ENCODE data around the gene SMG7. TPM values are rescaled to one million over a fixed set of nuclear protein-coding genes. Genes with fewer than 3 reads are reported as not detected.

SMG7 gene
- total RNA-seq, 1 donor from 2014 or later = 63.3 TPM

DNA sequence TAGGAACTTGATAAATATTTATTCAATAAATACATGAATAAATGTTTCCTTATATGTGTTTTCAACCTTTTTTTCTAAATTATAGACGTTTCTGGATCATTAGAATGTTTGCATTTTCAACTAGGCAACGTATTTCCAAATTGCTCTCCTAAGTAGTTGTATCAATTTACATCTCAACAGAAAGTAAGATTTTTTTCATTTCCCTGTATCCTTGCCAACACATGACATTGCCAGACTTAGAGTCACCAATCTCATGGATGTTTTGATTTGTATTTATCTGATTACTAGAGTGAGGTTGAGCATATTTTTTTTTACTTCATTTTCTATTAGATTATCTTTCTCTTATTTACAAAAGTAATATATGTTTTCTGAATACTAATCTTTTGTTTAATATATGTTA is 22.2 kb upstream of the SMG7 start:
- no peaks in the 10 kb centered on the region for H3K4me1 Mint-ChIP-seq (ENCODE audit: low read depth)
- intact Hi-C loops (cut with micrococcal nuclease) = no loop called here
- no peak overlapping the region for H3K27ac Mint-ChIP-seq
- DNase-seq (ENCODE audit: low spot score) = no peak
- H3K27me3 Mint-ChIP-seq (ENCODE audit: low read depth) = peaks cover 13% of the 10 kb centered on the region
- no peak overlapping the region for H3K4me3 Mint-ChIP-seq (ENCODE audit: low read depth)
- no peaks in the 10 kb centered on the region for H3K9me3 Mint-ChIP-seq
- no peaks in the 10 kb centered on the region for H3K36me3 Mint-ChIP-seq (ENCODE audit: low read depth)

DNA sequence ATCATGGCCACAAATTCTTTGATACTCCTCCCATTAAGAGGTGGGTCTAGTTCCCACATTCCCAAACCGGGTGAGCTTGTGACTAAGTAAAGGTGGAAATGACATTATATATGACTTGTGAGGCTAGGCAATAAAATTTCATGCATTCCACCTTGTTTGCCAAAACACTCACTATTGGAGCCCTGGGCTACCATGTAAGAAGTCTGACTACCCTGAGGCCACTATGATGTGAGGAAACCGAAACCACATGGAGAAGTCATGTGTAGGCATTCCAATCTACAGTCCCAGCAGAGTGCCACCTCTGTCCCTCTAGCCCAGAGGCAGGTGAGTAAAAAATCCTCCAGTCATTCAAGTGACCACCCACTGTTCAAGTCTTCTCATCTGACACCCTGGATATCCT is 17.9 kb upstream of the SMG7 start:
- H3K4me3 Mint-ChIP-seq (ENCODE audit: low read depth) = no peak overlapping the region
- no peaks in the 10 kb centered on the region for H3K9me3 Mint-ChIP-seq
- no peaks in the 10 kb centered on the region for H3K4me1 Mint-ChIP-seq (ENCODE audit: low read depth)
- H3K27ac Mint-ChIP-seq = no peak overlapping the region
- intact Hi-C loops (cut with micrococcal nuclease) = no loop called here
- DNase-seq (ENCODE audit: low spot score) = no peak
- H3K36me3 Mint-ChIP-seq (ENCODE audit: low read depth) = no peaks in the 10 kb centered on the region
- peaks cover 25% of the 10 kb centered on the region for H3K27me3 Mint-ChIP-seq (ENCODE audit: low read depth)

DNA sequence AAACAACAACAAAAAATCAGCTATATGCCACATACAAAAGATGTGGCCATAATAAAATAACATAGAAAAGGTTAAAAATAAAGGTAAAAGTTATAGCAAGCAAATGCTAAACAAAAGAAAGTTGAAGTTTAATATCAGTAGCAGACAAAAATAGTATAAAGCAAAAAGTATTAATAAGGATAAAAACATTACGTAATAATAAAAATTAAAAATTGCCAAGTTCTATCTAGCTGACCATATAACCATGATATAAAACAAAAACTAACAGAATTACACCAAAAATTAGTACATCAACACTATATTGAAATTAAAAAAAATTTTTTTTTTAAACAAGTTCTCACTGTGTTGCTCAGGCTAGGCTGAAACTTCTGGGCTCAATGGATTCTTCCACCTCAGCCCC is 15.5 kb upstream of the SMG7 start:
- Mint-ChIP-seq H3K4me1 (ENCODE audit: low read depth) (no peaks in the 10 kb centered on the region), H3K4me3 (ENCODE audit: low read depth) (no peak overlapping the region), H3K27me3 (ENCODE audit: low read depth) (peaks cover 41% of the 10 kb centered on the region), H3K9me3 (no peaks in the 10 kb centered on the region), H3K27ac (no peak overlapping the region), H3K36me3 (ENCODE audit: low read depth) (no peaks in the 10 kb centered on the region)
- DNase-seq (ENCODE audit: low spot score) = no peak
- intact Hi-C loops (cut with micrococcal nuclease) = no loop called here

DNA sequence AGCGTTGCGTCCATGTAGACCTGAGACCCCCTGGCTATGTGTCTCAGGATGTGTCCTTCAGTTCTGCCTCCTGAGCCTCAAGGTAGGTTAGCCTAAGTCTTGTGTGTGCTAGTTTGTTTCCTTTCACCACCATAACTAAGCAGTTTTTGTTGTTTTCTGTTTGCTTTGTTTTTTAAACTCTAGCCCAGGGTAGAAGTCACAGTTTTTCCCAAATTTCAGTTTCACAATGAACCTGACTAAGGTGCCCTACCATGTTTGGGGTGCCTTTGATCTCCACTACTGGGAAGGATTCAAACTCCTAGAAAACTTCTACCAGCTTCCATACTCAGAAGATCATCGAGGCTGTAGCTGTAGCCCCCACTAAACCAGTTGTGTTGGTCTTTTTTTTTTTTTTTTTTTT is 14.8 kb upstream of the SMG7 start:
- Mint-ChIP-seq H3K4me1 (ENCODE audit: low read depth) (no peaks in the 10 kb centered on the region), H3K4me3 (ENCODE audit: low read depth) (no peak overlapping the region), H3K27me3 (ENCODE audit: low read depth) (peaks cover 43% of the 10 kb centered on the region), H3K36me3 (ENCODE audit: low read depth) (no peaks in the 10 kb centered on the region), H3K9me3 (no peaks in the 10 kb centered on the region), H3K27ac (no peak overlapping the region)
- intact Hi-C loops (cut with micrococcal nuclease) = no loop called here
- no peak for DNase-seq (ENCODE audit: low spot score)

DNA sequence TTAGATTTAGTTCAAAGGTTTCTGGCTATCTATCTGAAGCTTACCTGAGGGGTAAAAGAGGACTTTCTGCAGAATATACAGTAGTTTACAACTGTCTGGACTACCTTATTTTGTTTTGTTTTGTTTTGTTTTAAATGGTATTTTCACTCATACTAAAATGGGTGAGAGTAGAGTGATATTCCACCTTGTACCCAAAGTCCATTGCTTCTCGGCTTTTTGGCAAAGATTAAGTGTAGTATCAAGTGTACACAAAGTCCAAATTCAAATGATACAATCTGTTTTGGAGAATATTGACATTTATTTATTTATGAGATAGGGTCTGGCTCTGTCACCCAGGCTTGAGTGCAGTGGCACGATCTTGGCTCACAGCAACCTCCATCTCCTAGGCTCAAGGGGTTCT is 11.7 kb upstream of the SMG7 start:
- intact Hi-C loops (cut with micrococcal nuclease) = no loop called here
- H3K27me3 Mint-ChIP-seq (ENCODE audit: low read depth) = peaks cover 61% of the 10 kb centered on the region
- no peaks in the 10 kb centered on the region for H3K36me3 Mint-ChIP-seq (ENCODE audit: low read depth)
- no peak for DNase-seq (ENCODE audit: low spot score)
- H3K27ac Mint-ChIP-seq = no peak overlapping the region
- no peak overlapping the region for H3K4me3 Mint-ChIP-seq (ENCODE audit: low read depth)
- H3K4me1 Mint-ChIP-seq (ENCODE audit: low read depth) = no peaks in the 10 kb centered on the region
- H3K9me3 Mint-ChIP-seq = no peaks in the 10 kb centered on the region

DNA sequence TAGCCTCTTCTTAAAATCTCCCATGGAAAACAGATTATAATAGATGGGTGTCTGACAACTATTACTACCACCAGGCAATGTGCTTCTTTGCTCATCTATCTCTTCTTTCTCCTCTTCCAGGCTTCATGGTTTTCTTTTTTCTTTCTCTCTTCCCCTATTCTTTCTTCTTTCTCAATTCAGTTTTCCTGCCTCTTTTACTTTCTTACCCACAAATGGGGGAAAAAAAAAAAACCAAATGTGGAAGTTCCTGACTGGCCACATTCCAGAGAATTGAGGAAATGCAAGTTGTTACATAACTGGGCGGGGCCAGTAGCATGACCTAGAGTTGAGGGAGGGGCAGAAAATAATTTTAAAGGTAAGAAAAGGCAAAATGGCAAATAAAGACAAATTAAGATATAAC is 10.9 kb upstream of the SMG7 start:
- Mint-ChIP-seq H3K4me3 (ENCODE audit: low read depth) (no peak overlapping the region), H3K27ac (no peak overlapping the region)

DNA sequence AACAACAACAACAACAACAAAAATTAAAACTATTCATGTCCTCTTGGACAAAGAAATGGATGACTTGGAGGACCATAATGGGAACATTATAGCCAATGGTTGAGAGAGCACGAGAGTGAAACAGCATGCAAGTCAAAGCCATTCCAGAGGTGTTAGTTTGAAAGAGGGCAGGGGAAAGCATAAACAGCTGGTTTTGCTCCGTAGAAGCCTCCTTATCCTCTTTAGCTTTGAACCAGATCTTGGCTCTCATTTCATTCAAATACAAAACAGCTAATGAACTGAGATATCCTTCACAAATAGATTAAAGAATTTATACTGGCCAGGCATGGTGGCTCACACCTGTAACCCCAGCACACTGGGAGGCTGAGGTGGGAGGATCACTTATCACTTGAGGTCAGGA is 8.7 kb upstream of the SMG7 start:
- Mint-ChIP-seq H3K36me3 (ENCODE audit: low read depth) (no peaks in the 10 kb centered on the region), H3K9me3 (no peaks in the 10 kb centered on the region), H3K27me3 (ENCODE audit: low read depth) (peaks cover 55% of the 10 kb centered on the region), H3K27ac (no peak overlapping the region), H3K4me1 (ENCODE audit: low read depth) (peaks cover 8% of the 10 kb centered on the region), H3K4me3 (ENCODE audit: low read depth) (no peak overlapping the region)
- intact Hi-C loops (cut with micrococcal nuclease) = no loop called here
- no peak for DNase-seq (ENCODE audit: low spot score)

More for the DNA sequence above, 10.9 kb upstream of the SMG7 start:
- no peak for DNase-seq (ENCODE audit: low spot score)
- intact Hi-C loops (cut with micrococcal nuclease) = no loop called here
- Mint-ChIP-seq H3K9me3 (no peaks in the 10 kb centered on the region), H3K27me3 (ENCODE audit: low read depth) (peaks cover 60% of the 10 kb centered on the region), H3K4me1 (ENCODE audit: low read depth) (no peaks in the 10 kb centered on the region), H3K36me3 (ENCODE audit: low read depth) (no peaks in the 10 kb centered on the region)

DNA sequence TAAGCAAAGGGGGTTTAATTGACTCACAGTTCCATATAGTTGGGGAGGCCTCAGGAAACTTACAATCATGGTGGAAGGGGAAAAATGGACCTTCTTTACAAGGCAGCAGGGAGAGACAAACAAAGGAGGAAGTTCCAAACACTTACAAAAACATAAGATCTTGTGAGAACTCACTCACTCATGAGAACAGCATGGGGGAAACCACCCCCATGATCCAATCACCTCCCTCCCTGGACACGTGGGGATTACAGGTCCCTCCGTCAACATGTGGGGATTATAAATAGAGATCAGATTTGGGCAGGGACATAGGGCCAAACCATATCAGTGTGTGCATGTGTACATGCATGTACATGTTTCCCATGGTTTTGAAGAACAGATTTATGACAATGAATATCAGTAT is 5.5 kb upstream of the SMG7 start:
- H3K27me3 Mint-ChIP-seq (ENCODE audit: low read depth) = peaks cover 34% of the 10 kb centered on the region
- H3K4me3 Mint-ChIP-seq (ENCODE audit: low read depth) = no peak overlapping the region
- intact Hi-C loops (cut with micrococcal nuclease) = no loop called here
- no peaks in the 10 kb centered on the region for H3K36me3 Mint-ChIP-seq (ENCODE audit: low read depth)
- peaks cover 14% of the 10 kb centered on the region for H3K4me1 Mint-ChIP-seq (ENCODE audit: low read depth)
- no peak overlapping the region for H3K27ac Mint-ChIP-seq
- no peak for DNase-seq (ENCODE audit: low spot score)
- H3K9me3 Mint-ChIP-seq = no peaks in the 10 kb centered on the region

DNA sequence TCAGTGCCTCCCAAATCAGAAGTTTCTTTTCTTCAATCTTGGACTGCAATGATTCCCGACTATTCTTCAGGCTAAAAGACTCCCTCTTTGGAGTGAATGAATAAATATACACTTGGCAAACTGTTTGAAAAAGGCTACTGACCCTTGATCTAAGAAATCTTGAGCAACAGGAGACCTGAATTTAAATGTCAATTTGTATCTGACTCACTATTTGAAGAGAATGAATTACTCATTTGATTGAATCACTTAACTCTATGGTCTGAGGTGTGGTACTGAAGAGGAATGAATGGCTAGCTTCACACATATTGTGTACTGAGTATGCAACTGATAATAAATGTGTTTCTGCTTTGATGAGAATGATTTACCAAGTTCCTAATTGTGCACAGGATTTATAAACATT is 4.6 kb upstream of the SMG7 start:
- no peak for DNase-seq (ENCODE audit: low spot score)
- Mint-ChIP-seq H3K27me3 (ENCODE audit: low read depth) (peaks cover 25% of the 10 kb centered on the region), H3K36me3 (ENCODE audit: low read depth) (peaks cover 2% of the 10 kb centered on the region), H3K4me3 (ENCODE audit: low read depth) (no peak overlapping the region), H3K9me3 (no peaks in the 10 kb centered on the region), H3K27ac (no peak overlapping the region), H3K4me1 (ENCODE audit: low read depth) (peaks cover 14% of the 10 kb centered on the region)
- intact Hi-C loops (cut with micrococcal nuclease) = no loop called here

DNA sequence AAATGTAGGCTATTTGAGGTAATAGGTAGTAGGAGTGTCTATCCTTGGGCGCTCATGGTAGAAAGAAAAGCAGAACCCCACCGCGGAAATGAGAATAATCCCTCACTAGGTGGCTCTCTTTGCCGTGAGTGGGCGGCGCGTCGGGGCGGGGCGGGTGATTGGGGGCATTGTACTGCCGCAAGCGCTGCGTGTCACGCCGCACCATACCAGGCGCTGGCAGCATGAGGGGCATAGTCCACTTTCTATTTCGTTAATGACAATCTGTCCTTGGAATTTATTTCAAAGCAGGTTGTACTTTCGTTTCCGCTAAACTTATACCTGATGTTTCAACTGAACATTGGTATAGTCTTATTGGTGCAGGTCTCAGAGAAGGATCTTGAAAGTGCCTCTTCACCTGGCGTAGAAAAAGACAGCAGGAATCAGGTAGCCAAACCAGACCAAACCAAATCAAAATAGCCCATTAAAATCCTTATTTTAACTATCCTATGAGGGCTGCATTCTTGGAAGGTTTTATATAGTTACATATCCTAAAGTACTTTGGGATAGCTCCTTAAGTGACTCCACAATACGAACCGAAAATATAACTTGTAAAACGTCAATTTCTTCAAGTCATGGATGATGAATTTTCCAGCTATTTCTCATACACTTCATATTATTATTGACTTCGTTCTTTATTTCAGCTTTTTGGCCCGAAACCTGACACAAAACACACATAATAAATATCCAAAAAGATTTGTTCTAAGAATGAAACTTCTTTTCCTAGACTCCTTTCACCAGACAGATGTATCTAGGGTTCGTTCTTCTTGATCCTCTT is 1.9 kb upstream of the SMG7 start:
- Mint-ChIP-seq H3K9me3 (no peaks in the 10 kb centered on the region), H3K27me3 (ENCODE audit: low read depth) (peaks cover 8% of the 10 kb centered on the region), H3K4me1 (ENCODE audit: low read depth) (peaks cover 24% of the 10 kb centered on the region), H3K36me3 (ENCODE audit: low read depth) (peaks cover 16% of the 10 kb centered on the region), H3K27ac (peak overlapping the region; percentile 99), H3K4me3 (ENCODE audit: low read depth) (peak overlapping the region; percentile 87)
- intact Hi-C loops (cut with micrococcal nuclease) = loop anchor here (1.0 to 10.0 kb wide), 9 partner anchors 42 to 1686 kb away; partner anchors contain the start of genes EDEM3, NIBAN1, SWT1 and TRMT1L
- peak; percentile 85 for DNase-seq (ENCODE audit: low spot score)

DNA sequence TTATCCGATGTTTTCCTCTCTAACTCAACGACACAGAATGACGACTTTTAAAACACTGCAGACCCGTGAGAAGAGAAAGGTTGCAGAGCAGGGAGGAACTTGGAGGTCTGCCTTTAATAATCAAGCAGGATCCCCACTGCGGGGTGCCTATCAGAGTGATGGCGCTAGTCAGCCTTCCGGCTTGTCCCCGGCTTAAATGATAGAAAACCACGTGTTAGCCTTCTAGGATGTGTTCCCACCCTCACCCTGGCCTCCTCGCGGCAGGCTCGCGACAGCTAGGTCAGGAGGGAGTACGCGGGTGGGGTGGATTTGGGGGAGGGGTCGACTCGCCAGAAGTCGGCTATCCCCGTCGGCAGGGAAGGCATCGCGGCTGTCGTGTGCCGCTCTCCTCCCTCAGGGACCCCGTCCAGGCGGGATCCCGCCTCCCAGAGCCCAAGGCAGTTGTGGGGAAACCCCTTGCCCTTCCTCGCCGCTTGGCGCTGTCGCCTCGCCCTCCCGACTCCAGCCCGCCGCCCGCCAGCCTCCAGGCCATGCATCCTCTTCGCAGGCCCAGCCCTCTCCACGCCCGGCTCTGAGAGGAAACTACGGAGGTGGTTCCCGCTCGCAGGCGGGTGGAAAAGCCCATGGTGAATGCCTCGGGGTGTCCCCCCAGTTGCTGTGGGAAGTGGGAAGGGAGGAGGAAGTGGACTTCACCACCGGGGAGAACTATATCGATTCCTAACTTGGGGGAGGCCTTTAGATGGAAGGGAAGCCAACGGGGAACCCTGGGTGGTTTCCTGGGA is 1.1 kb upstream of the SMG7 start:
- DNase-seq (ENCODE audit: low spot score) = peak; percentile 59
- intact Hi-C loops (cut with micrococcal nuclease) = loop anchor here (1.0 to 10.0 kb wide), 10 partner anchors 41 to 1686 kb away; partner anchors contain the start of genes ARPC5, EDEM3, NIBAN1 and SWT1
- H3K36me3 Mint-ChIP-seq (ENCODE audit: low read depth) = peaks cover 16% of the 10 kb centered on the region
- peak overlapping the region; percentile 99 for H3K27ac Mint-ChIP-seq
- H3K9me3 Mint-ChIP-seq = no peaks in the 10 kb centered on the region
- H3K4me3 Mint-ChIP-seq (ENCODE audit: low read depth) = peak overlapping the region; percentile 87
- H3K4me1 Mint-ChIP-seq (ENCODE audit: low read depth) = peaks cover 24% of the 10 kb centered on the region
- H3K27me3 Mint-ChIP-seq (ENCODE audit: low read depth) = peaks cover 5% of the 10 kb centered on the region

DNA sequence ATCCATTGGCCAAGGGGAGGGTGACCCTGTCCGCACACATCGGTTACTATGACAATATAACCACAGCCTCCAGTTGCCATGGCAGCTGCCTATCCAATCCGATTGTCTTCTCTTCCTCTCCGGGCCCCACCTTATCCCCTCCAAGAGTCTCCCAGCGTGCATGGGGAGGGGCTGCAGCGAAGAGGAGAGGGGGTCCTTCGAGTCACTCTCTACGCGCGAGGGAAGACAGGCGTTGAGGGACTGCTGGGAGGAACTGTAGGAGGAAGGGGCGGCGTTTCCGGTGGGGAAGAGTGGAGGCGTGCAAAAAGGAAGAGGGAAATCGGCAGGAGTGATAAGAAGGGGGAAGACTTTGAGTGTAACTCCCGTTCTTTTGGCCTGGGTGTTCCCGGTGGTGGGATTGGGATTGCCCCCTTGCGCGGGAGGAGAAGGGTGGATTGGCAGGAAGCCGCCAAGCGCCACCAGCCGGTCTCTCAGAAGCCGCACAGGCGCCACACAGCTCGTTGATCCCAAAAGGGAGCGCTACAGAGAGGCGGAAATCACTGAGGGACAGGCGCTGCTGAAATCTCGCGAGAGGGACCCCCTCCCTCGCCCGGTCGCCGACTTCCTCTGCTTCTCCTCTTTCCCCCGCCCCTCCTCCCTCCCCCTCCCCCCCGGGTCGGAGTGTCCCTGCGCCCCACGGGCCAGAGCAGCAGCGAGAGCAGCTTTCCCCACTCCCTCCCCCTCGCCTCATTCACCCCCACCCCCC is 384 bp upstream of the SMG7 start:
- intact Hi-C loops (cut with micrococcal nuclease) = loop anchor here (1.0 to 10.0 kb wide), 9 partner anchors 40 to 1685 kb away; partner anchors contain the start of genes ARPC5, EDEM3, NIBAN1 and SWT1
- Mint-ChIP-seq H3K27ac (peak overlapping the region; percentile 99), H3K9me3 (no peaks in the 10 kb centered on the region), H3K4me3 (ENCODE audit: low read depth) (peak overlapping the region; percentile 87), H3K36me3 (ENCODE audit: low read depth) (peaks cover 16% of the 10 kb centered on the region), H3K4me1 (ENCODE audit: low read depth) (peaks cover 24% of the 10 kb centered on the region), H3K27me3 (ENCODE audit: low read depth) (no peaks in the 10 kb centered on the region)
- DNase-seq (ENCODE audit: low spot score) = peak; percentile 92

Measured in activated T-helper 2 cell treated with anti-CD3 and anti-CD28 coated beads, Interferon-gamma antibody, Interleukin-2, Interleukin-4, amounts not matched to agents 10 μg/mL and 5 μg/mL and 100 μg/mL, durations not matched to agents 14 hours and 24 hours and 36 hours (primary cell).